Fibroblast of mammary gland (primary cell): ENCODE results near the gene FGF4.

Experiments
- DNase-seq: peaks from one replicate; pipeline ENCODE4 v3.0.0-alpha.2; 2010; ENCODE audit warnings: low read depth
- H3K4me3 ChIP-seq: 2 replicates; pipeline ENCODE4 v1.5.1; 2011; ENCODE audit warnings: low read depth, mild to moderate bottlenecking, low read length, moderate library complexity; ENCODE audit not compliant: control insufficient read depth
- TF ChIP-seq, protein P1 (sequence below): conservative IDR thresholded peaks from 2 replicates; pipeline ENCODE4 v1.5.1; 2011; ENCODE audit warnings: low read depth, low read length, inconsistent platforms; ENCODE audit not compliant: control insufficient read depth, insufficient read depth

FGF4 gene

DNA sequence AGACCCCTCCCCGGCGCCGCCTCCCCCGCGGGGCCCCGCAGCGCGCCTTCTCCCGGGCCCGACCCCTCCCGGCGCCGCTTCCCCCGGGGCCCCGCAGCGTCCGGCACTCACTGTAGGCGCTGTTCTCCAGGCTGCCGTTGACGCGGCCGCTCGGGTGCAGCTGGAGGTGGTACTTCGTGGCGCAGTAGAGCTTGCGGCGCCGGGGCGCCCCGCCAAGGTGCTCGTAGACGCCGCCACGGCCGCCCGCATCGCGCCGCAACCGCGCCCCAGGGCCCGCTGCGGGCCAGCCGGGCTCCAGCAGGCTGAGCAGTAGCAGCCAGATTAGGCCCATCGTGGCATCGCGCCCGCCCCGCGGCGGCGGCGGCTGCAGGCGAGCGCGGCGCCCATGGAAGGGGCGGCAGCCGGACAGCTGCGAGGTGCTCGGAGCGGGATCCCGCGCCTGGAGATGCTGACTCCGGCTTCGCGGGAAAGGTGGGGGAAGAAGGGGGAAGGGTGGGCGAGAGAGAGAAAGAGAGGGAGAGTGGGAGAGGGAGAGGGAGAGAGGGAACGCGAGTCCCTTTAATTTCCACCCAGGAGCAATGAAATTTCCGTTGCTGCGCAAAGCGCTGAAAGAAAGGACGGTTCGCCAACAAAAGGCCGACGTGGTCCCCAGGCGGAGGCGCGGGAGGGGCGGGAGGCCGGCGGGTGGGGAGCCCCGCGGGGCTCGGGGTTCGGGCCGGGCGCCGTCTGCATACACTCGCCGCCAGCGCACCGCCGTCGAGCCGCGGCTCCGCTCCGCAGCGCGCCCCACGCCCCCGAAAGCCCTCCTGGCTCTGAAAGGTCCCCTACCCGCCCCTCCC, 43.7 kb upstream of the FGF4 start, which contains the start of gene FGF3:
TSS of gene FGF3 (minus strand) at position 814 of the 839 bp plus-strand sequence. CDS start at position 331, 483 bp downstream.
- DNase-seq, result no peak
- no peak within 1 kb of the TSS for H3K4me3 ChIP-seq
- TF ChIP-seq, protein P1, sequence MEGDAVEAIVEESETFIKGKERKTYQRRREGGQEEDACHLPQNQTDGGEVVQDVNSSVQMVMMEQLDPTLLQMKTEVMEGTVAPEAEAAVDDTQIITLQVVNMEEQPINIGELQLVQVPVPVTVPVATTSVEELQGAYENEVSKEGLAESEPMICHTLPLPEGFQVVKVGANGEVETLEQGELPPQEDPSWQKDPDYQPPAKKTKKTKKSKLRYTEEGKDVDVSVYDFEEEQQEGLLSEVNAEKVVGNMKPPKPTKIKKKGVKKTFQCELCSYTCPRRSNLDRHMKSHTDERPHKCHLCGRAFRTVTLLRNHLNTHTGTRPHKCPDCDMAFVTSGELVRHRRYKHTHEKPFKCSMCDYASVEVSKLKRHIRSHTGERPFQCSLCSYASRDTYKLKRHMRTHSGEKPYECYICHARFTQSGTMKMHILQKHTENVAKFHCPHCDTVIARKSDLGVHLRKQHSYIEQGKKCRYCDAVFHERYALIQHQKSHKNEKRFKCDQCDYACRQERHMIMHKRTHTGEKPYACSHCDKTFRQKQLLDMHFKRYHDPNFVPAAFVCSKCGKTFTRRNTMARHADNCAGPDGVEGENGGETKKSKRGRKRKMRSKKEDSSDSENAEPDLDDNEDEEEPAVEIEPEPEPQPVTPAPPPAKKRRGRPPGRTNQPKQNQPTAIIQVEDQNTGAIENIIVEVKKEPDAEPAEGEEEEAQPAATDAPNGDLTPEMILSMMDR, result no peak

DNA sequence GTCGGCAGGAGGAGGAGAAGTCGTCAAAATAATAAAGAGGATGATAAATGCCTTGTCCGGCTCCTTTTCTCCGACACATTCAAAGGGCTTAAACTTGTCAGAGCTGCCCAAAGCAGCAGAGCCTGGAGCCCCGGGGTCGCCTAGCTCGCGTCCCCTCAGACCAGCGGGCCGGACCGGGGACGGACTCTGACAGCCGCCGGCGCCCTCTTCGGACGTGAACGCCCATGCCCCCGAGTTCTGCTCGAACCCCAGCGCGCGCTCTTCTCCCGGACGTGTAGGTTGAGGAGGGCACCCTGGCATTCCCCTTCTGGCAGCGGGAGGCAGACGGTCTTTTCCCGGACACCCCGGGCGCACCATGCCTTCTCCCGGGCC, 43.1 kb upstream of the FGF4 start:
- TF ChIP-seq, protein P1, result no peak
- no peak for DNase-seq
- H3K4me3 ChIP-seq, result no peak overlapping the region

DNA sequence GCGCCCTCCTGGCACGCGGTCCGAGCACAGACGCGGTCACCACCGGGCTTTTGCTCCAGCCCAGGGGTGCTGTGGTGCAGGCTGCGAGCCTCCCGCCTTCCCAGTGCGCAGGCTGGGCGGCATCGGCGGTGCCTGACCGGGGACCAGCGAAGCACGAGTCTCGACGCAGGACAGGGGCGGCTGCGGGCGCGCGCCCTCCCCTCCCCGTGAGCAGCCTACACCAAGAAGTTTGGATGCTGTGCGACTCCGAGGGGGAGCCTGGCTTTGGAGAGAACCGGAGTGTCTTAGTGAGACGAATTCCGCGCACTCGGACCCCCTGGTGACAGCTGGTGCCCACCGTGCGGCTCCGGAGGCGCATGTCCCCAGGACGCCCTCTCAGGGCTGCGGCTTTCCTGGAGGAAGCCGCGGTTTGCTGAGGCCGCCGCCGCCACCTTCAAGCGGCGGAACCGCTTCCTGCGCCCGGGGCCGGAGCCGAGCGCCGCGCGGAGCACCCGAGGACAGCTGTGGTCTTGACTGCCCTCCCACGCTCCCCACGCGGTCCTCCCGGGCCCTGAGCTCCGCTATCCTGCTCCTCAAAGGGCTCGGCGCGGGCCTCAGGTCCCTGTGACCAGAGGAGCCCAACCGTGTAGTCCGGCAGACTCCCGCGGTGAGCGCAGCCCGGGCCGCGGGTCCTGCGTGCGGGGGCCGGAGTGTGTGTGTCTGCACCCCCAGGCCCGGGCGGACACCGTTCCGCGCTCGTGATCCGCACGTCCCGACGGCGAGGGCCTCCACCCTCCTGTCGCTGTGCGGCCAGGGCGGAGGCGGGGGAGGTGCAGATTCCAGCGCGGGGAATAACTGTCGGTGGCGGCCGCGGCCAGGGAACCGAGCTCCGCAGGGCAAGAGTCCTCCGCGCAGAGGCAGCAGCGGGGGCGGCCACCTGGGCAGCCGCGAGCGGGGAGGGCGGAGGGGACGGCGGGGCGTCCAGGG, 42.4 kb upstream of the FGF4 start:
- DNase-seq, result no peak
- TF ChIP-seq, protein P1, result no peak
- H3K4me3 ChIP-seq, result no peak overlapping the region

DNA sequence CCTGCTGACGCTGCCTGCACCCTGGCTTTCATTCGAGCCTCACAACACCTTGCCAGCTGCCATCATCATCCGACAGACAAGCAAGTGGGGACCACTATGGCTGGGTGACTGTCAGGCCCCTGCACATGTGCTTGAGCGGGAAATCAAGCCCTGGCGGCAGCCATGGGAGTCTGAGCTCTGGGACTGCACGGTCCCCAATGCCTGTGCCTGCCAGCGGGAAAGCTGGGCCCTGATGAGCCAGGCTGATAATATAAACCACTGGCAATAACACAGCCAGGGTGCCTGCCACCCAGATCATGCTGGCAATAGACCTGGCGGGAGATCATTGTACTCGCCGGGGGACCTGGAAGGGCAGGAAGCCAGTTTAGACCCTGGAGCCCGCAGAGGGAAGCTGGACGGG, 41.5 kb upstream of the FGF4 start:
- no peak overlapping the region for H3K4me3 ChIP-seq
- TF ChIP-seq, protein P1, result no peak
- no peak for DNase-seq

DNA sequence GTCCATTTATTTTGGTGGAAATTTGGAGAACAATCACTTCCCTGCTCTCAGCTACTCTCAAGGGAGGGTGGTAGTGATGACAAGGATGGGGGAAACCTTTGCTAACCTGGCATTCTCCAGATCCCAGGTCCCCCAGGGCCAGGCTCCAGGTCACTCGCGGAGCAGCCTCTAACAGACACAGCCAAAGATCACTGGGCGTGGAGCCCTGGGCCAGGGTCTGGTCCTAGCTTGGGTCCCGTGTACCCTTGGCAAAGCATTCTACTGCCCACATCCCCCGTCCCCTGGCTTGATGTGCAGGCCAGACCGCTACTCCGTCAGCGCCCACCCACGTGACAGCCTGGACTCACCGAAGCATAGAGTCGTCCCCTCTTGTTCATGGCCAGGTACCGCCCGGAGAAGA, 40.8 kb upstream of the FGF4 start:
- no peak overlapping the region for H3K4me3 ChIP-seq
- TF ChIP-seq, protein P1, result no peak
- no peak for DNase-seq

DNA sequence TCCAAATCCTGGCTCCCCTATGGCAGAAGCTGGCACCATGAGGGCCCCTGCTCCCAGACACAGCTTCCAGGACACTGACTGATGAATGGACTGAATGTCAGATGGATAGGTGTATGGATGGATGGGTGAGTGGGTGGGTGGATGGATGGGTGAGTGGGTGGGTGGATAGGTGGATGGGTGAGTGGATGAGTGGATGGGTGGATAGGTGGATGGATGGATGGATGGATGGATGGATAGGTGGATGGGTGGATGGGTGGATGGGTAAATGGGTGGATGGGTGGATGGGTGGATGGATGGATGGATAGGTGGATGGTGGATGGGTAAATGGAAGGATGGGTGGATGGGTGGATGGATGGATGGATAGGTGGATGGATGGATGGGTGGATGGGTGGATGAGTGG, 39.8 kb upstream of the FGF4 start:
- no peak for DNase-seq
- H3K4me3 ChIP-seq, result no peak overlapping the region
- TF ChIP-seq, protein P1, result no peak
